ENCODE data around the gene CAPZB. TPM values are rescaled to one million over a fixed set of nuclear protein-coding genes. Genes with fewer than 3 reads are reported as not detected.
A peak's percentile ranks its signal among the peaks of the same experiment; 100 is the strongest.

Gene CAPZB
- total and polyA plus RNA-seq, 2 experiments from 2014 or later: 86.2 to 278 TPM

DNA sequence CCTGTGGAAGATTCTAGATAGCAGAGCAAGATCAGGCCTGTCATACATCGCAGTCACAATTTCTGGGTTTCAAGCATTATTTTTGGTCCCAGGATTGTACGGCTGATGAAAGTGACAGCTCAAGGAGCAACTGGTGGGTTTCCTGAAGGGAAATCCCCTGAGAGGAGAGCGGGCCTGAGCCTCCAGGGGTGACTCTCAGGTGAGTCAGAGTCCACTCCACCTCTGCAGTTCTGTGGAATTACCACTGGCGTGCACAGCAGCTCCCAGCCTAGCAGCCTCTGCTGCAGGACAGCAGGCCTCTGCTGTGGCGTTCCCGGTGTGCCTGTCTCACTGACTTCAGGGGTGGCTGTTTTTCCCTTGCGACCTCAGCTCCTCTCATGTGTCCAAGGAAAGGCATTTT lies 148.8 kb downstream of the CAPZB start:
- H3K4me1 ChIP-seq (ENCODE audit: low read depth): no peaks in the 10 kb centered on the region
- TF ChIP-seq, protein P1, sequence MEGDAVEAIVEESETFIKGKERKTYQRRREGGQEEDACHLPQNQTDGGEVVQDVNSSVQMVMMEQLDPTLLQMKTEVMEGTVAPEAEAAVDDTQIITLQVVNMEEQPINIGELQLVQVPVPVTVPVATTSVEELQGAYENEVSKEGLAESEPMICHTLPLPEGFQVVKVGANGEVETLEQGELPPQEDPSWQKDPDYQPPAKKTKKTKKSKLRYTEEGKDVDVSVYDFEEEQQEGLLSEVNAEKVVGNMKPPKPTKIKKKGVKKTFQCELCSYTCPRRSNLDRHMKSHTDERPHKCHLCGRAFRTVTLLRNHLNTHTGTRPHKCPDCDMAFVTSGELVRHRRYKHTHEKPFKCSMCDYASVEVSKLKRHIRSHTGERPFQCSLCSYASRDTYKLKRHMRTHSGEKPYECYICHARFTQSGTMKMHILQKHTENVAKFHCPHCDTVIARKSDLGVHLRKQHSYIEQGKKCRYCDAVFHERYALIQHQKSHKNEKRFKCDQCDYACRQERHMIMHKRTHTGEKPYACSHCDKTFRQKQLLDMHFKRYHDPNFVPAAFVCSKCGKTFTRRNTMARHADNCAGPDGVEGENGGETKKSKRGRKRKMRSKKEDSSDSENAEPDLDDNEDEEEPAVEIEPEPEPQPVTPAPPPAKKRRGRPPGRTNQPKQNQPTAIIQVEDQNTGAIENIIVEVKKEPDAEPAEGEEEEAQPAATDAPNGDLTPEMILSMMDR (IDR thresholded peaks at IDR 0.05; ENCODE audit: low read depth, low read length): no peak
- H3K27me3 ChIP-seq: no peaks in the 10 kb centered on the region
- peak overlapping the region; percentile 32 for H3K27ac ChIP-seq
- no peak for DNase-seq (ENCODE audit: low read depth in 1 of 2, low spot score in 1 of 2)
- H3K36me3 ChIP-seq: no peaks in the 10 kb centered on the region
- no peaks in the 10 kb centered on the region for H3K9me3 ChIP-seq (ENCODE audit: low read depth)
- no peak overlapping the region for H3K4me3 ChIP-seq

DNA sequence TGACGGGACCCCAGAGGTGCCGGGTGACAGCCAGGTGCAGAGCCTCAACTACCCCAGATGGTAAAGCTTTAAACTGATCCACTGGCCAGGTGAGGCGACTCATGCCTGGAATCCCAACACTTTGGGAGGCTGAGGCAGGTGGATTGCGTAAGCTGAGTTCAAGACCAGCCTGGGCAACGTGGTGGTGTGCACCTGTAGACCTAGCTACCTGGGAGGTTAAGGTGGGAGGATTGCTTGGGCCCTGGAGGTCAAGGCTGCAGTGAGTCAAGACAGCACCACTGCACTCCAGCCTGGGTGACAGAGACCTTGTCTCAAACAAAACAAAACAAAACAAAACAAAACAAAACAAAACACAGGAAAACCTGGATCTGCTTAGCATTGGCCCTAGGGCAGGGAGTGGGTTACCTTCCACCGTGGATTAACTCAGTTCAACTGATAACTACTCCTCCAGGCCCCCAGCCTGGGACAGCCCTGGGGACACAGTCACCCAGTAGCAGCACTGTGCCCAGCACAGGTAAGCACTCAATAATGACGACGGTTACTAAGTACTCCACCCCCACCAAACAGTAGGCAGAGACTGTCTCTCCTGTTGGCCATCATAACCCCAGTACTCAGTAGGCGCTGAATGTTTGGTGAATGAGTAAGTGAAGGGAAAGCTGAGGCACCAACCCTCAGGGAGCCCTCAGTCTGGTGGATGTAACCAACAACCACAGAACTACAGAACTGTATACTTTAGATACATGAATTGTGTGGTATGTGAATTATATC lies 151.6 kb downstream of the CAPZB start:
- Histone ChIP-seq H3K36me3 (no peaks in the 10 kb centered on the region), H3K9me3 (ENCODE audit: low read depth) (no peaks in the 10 kb centered on the region), H3K4me3 (no peak overlapping the region), H3K4me1 (ENCODE audit: low read depth) (no peaks in the 10 kb centered on the region), H3K27me3 (no peaks in the 10 kb centered on the region), H3K27ac (no peak overlapping the region)
- TF ChIP-seq, protein P1 (IDR thresholded peaks at IDR 0.05; ENCODE audit: low read depth, low read length): no peak
- DNase-seq (ENCODE audit: low read depth in 1 of 2, low spot score in 1 of 2): no peak

DNA sequence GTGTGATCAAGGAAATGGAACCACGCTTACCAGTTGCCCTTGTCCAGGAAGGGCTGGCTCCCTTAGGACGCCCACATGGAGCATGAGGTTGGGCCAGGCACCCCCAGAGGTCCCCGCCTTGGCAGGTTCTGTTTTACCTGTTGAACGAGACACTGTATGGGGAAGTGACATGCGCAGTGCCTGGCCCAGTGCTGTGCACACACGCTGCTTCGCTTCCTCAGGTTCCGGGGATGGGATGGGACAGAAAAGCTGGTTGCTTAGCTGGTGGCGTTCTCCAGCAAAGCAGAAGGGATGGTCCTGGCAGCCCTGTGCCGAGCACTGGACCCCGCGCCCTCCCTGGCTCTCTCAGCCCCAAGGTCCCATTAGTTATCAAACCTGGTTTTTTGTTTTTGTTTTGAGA lies 152.5 kb downstream of the CAPZB start:
- H3K27ac ChIP-seq: no peak overlapping the region
- TF ChIP-seq, protein P1 (IDR thresholded peaks at IDR 0.05; ENCODE audit: low read depth, low read length): no peak
- H3K4me1 ChIP-seq (ENCODE audit: low read depth): no peaks in the 10 kb centered on the region

DNA sequence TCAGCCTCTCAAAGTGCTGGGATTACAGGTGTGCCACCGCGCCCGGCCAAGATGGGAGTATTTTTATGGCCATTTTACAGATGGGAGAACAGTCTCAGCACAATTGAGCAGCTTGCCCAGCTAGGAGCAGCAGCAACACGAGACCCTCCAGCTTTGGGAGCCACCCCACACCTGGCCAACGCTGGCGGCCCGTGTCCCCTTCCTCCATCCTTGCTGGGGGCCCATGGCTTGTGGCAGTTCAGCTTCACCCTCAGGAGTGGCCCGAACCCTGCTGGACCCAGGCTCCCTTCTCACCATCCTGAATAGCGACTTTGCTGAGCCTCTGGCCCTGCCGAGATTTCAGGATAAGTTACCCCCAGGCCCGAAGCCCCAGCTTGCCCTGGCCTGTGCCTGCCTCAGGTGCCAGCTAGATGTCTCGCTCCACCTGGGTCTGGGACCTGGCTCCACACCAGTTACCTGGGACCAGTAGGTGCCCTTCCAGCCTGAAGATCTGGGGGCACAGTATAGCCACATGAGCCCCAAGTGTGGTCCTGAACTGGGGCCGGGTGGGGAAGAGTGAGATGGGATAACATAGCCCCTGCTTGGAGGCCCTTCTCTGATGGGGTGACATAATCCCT lies 154.0 kb downstream of the CAPZB start:
- Histone ChIP-seq H3K4me3 (no peak overlapping the region), H3K36me3 (peaks cover 2% of the 10 kb centered on the region), H3K4me1 (ENCODE audit: low read depth) (no peaks in the 10 kb centered on the region), H3K9me3 (ENCODE audit: low read depth) (no peaks in the 10 kb centered on the region), H3K27me3 (no peaks in the 10 kb centered on the region), H3K27ac (no peak overlapping the region)
- DNase-seq (ENCODE audit: low read depth in 1 of 2, low spot score in 1 of 2): no peak
- TF ChIP-seq, protein P1 (IDR thresholded peaks at IDR 0.05; ENCODE audit: low read depth, low read length): no peak

More for the DNA sequence above, 152.5 kb downstream of the CAPZB start:
- H3K4me3 ChIP-seq: no peak overlapping the region
- H3K9me3 ChIP-seq (ENCODE audit: low read depth): no peaks in the 10 kb centered on the region
- no peak for DNase-seq (ENCODE audit: low read depth in 1 of 2, low spot score in 1 of 2)
- no peaks in the 10 kb centered on the region for H3K27me3 ChIP-seq
- H3K36me3 ChIP-seq: peaks cover 1% of the 10 kb centered on the region

DNA sequence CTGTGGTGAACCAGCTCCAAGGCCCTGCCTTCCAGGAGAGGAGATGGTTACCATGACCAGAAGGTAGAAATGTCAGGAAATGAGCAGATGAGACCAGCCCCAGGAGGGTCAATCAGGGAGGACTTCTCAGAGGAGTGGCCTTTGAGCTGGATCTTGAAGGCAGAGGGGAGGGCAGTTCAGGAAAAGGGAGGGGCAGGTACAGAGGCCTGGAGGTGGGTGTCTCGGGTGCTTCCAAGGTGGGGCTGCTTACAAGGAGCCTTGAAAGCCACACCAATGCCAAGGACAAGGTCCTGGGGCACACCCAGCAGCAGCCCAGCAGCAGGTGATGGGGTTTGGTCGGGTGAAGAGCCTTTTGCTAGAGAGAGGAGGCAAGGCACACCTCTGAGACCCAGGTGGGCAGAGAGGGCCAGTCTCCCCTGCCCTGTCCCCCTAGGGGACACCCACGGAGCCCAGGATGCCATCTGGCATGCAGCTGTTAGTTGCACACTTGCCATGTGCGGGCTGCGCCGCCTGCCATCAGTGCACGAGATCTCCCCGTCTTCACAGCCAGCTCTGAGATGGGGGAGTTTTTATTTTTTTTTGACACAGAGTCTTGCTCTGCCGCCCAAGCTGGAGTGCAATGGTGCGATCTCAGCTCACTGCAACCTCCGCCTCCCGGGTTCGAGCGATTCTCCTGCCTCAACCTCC lies 154.7 kb downstream of the CAPZB start:
- no peak overlapping the region for H3K4me3 ChIP-seq
- H3K4me1 ChIP-seq (ENCODE audit: low read depth): no peaks in the 10 kb centered on the region
- peaks cover 4% of the 10 kb centered on the region for H3K36me3 ChIP-seq
- H3K27ac ChIP-seq: no peak overlapping the region
- DNase-seq (ENCODE audit: low read depth in 1 of 2, low spot score in 1 of 2): no peak
- H3K9me3 ChIP-seq (ENCODE audit: low read depth): no peaks in the 10 kb centered on the region
- H3K27me3 ChIP-seq: no peaks in the 10 kb centered on the region
- TF ChIP-seq, protein P1 (IDR thresholded peaks at IDR 0.05; ENCODE audit: low read depth, low read length): no peak
